Kidney (tissue), 14 donors: ENCODE results near the gene SEMA5A. TPM values are rescaled to one million over a fixed set of nuclear protein-coding genes. Genes with fewer than 3 reads are reported as not detected.

Experiments used
- DNase-seq, 5 donors: peaks; one replicate each; pipeline ENCODE4 v3.0.0-alpha.2; 2013 to 2020
- FAIRE-seq: peaks from 2 replicates; lab custom pipeline; 2012; peaks lifted over from hg19 to GRCh38; lab: Jason Lieb, UNC
- H3K27ac ChIP-seq, 2 donors: one replicate each; pipeline ENCODE4 v1.7.0; 2013; ENCODE audit warnings: low read depth in 2 of 2, low read length in 2 of 2, inconsistent platforms in 1 of 2
- H3K27me3 ChIP-seq: one replicate; pipeline ENCODE4 v1.7.1; 2013; ENCODE audit warnings: low read length, inconsistent platforms; ENCODE audit not compliant: control insufficient read depth, insufficient read depth
- H3K36me3 ChIP-seq, 3 donors: one replicate each; pipeline versions ENCODE4 v1.7.0 to v1.7.1; 2013; ENCODE audit warnings: low read length in 3 of 3, control low read depth in 1 of 3, inconsistent platforms in 1 of 3; ENCODE audit not compliant: insufficient read depth in 3 of 3, control insufficient read depth in 2 of 3
- H3K4me1 ChIP-seq, 3 donors: one replicate each; pipeline versions ENCODE4 v1.7.0 to v1.7.1; 2013; ENCODE audit warnings: low read length in 3 of 3, inconsistent platforms in 1 of 3, low read depth in 1 of 3; ENCODE audit not compliant: control insufficient read depth in 2 of 3, insufficient read depth in 2 of 3
- H3K4me3 ChIP-seq, 3 donors: one replicate each; pipeline versions ENCODE4 v1.7.0 to v1.8.1; 2013; ENCODE audit warnings: low read length in 3 of 3, control low read depth in 1 of 3, inconsistent platforms in 1 of 3
- H3K9ac ChIP-seq, 3 donors: one replicate each; pipeline versions ENCODE4 v1.7.0 to v1.7.1; 2013; ENCODE audit warnings: low read length in 3 of 3, control low read depth in 1 of 3, inconsistent platforms in 1 of 3
- H3K9me3 ChIP-seq, 3 donors: one replicate each; pipeline versions ENCODE4 v1.7.0 to v1.7.1; 2013; ENCODE audit warnings: low read length in 3 of 3, control low read depth in 1 of 3, inconsistent platforms in 1 of 3; ENCODE audit not compliant: control insufficient read depth in 2 of 3, insufficient read depth in 1 of 3
- CTCF ChIP-seq: IDR thresholded peaks from 3 replicates; pipeline ENCODE4 v1.5.1; 2012; ENCODE audit warnings: mild to moderate bottlenecking, moderate library complexity, borderline replicate concordance; ENCODE audit not compliant: insufficient read depth; ENCODE audit errors: extremely low read depth
- intact Hi-C: fragments of 100-400 bp; cut with DNase I; formaldehyde crosslinking; loops from one replicate; pipeline ENCODE4 v1.11.1; 2022
- polyA plus RNA-seq: library from polyadenylated mRNA; stranded (reverse); fragments of 350-450 nt; fragmentation: Illumina TruSeq; extraction: RNeasy Lipid Tissue Mini Kit (QIAGEN cat#74804); gene quantifications from one replicate; pipeline ENCODE4 v1.2.3, GENCODE V29; 2014; ENCODE audit warnings: low read depth, low replicate concordance; ENCODE audit not compliant: insufficient read depth
- total RNA-seq: library from RNA; stranded (reverse); fragmentation: NEBNext Ultra II Directional; extraction: Animal tissue kit (Norgen Biotek cat#: 25700); gene quantifications from one replicate; pipeline ENCODE4 v1.2.1, GENCODE V29; 2021
- donor health status: control.
- donor health status: control.
- donor health status: control.
- donor health status: control.
- donor health status: control.
- donor health status: DM: yes; HTN: yes; CAD: no.
- donor health status: Normal renal cell carcinoma (clear cell type).

Gene SEMA5A
- total and polyA plus RNA-seq, 2 donors from 2014 or later, result 7.9 to 23.3 TPM

GRCh38 chr5:9020996-9021395 lies 524.9 kb downstream of the SEMA5A start:
- TF ChIP-seq CTCF, result no peak
- Histone ChIP-seq H3K4me3 (no peak overlapping the region), H3K9ac (no peak overlapping the region), H3K36me3 (no peaks in the 10 kb centered on the region), H3K9me3 (peaks cover 0 to 4% (median 0%) of the 10 kb centered on the region in 3 donors), H3K27me3 (no peaks in the 10 kb centered on the region), H3K4me1 (no peaks in the 10 kb centered on the region), H3K27ac (no peak overlapping the region)
- intact Hi-C loops, result no loop called here
- no peak for FAIRE-seq
- DNase-seq, result no peak

- intact Hi-C loops, result no loop called here
- no peak overlapping the region for H3K9ac ChIP-seq
- FAIRE-seq, result no peak
- no peak for DNase-seq
- H3K36me3 ChIP-seq, result no peaks in the 10 kb centered on the region
- no peak overlapping the region for H3K4me3 ChIP-seq
- no peak for TF ChIP-seq CTCF
- H3K27me3 ChIP-seq, result no peaks in the 10 kb centered on the region
- no peak overlapping the region for H3K27ac ChIP-seq
- no peaks in the 10 kb centered on the region for H3K4me1 ChIP-seq
- no peaks in the 10 kb centered on the region for H3K9me3 ChIP-seq
Measured at GRCh38 chr5:9015937-9016270, 530.0 kb downstream of the SEMA5A start.

GRCh38 chr5:9015260-9015936 lies 530.5 kb downstream of the SEMA5A start:
- no peaks in the 10 kb centered on the region for H3K27me3 ChIP-seq
- intact Hi-C loops, result no loop called here
- no peaks in the 10 kb centered on the region for H3K36me3 ChIP-seq
- TF ChIP-seq CTCF, result no peak
- FAIRE-seq (no peak), DNase-seq (no peak)
- H3K27ac ChIP-seq, result no peak overlapping the region
- H3K9ac ChIP-seq, result no peak overlapping the region
- H3K9me3 ChIP-seq, result no peaks in the 10 kb centered on the region
- H3K4me3 ChIP-seq, result no peak overlapping the region
- H3K4me1 ChIP-seq, result no peaks in the 10 kb centered on the region

GRCh38 chr5:9013147-9013546 lies 532.7 kb downstream of the SEMA5A start:
- TF ChIP-seq CTCF, result no peak
- H3K4me1 ChIP-seq, result no peaks in the 10 kb centered on the region
- H3K36me3 ChIP-seq, result no peaks in the 10 kb centered on the region
- H3K27ac ChIP-seq, result no peak overlapping the region
- no peak for FAIRE-seq
- H3K4me3 ChIP-seq, result no peak overlapping the region
- H3K9ac ChIP-seq, result no peak overlapping the region
- no peaks in the 10 kb centered on the region for H3K27me3 ChIP-seq
- intact Hi-C loops, result no loop called here
- no peaks in the 10 kb centered on the region for H3K9me3 ChIP-seq
- DNase-seq, result no peak
